ENCODE measurements around the gene EPHA4. TPM values are rescaled to one million over a fixed set of nuclear protein-coding genes. Genes with fewer than 3 reads are reported as not detected.

EPHA4 gene
- polyA plus RNA-seq, 1 of the 3 experiments (the other 2 are of a cell fraction), result 0.90 TPM

DNA sequence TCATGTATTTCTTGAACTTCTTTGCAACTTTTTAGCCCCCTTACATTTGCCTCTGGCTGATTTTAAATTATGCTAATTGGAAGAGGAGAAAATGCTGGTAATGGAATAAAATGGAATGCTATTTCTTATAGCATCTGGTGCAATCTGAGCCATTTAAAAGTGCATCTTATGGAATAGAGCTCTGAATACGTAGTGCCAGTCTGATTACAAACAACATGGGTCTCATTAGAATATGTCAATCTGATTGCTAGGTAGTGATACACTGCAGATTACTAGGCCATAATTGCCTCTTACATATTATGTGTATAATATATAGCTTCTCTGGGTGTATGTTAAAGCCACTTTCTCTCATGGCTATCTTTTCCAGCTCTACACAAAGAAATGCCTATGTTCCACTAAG lies 159.1 kb downstream of the EPHA4 start:
- Histone ChIP-seq H4K20me1 (ENCODE audit: insufficient read depth) (no peaks in the 10 kb centered on the region), H3K4me2 (no peak overlapping the region), H3K27me3 (ENCODE audit: insufficient read depth) (no peaks in the 10 kb centered on the region), H3K79me2 (ENCODE audit: insufficient read depth) (no peaks in the 10 kb centered on the region), H3K4me3 (ENCODE audit: low read depth in 2 of 2, low read length in 1 of 2) (no peak overlapping the region), H3K36me3 (replicated peaks in 1 of 2; ENCODE audit: control insufficient read depth in 1 of 2, insufficient read depth in 2 of 2, low read length in 1 of 2) (no peaks in the 10 kb centered on the region), H3K27ac (ENCODE audit: low read depth in 2 of 2, low read length in 1 of 2) (no peak overlapping the region), H3F3A (replicated peaks; ENCODE audit: insufficient read depth) (no peaks in the 10 kb centered on the region), H3K9me3 (no peaks in the 10 kb centered on the region), H3K4me1 (ENCODE audit: control insufficient read depth in 1 of 2, insufficient read depth in 2 of 2, low read depth in 1 of 2, low read length in 1 of 2) (no peaks in the 10 kb centered on the region), H3K9me2 (no peaks in the 10 kb centered on the region), H3K9ac (no peak overlapping the region), H2AFZ (ENCODE audit: low read depth) (no peak overlapping the region)
- DNase-seq, result no peak
- 3% methylated on average over 1 of the region's 1 CpG for WGBS (ENCODE audit: low lambda C conversion rate)
- POLR2A ChIA-PET, result no interaction called here
- CTCF ChIA-PET, result interaction anchor here (1.0 kb wide), 1 partner anchor 26 kb away, joined by 3 read pairs; no protein-coding TSS in a partner anchor
- TF ChIP-seq IRF3 (IDR thresholded peaks at IDR 0.05; ENCODE audit: low read depth, low read length) (no peak), GATA2 (CRISPR knock-in tag; IDR thresholded peaks at IDR 0.05) (no peak), PBX3 (IDR thresholded peaks at IDR 0.05) (no peak), FOXJ3 (CRISPR knock-in tag; IDR thresholded peaks at IDR 0.05) (no peak), NRF1 (IDR thresholded peaks at IDR 0.05; ENCODE audit: low read depth, low read length) (no peak), RFX5 (IDR thresholded peaks at IDR 0.05; ENCODE audit: low read length) (no peak), NFIC (IDR thresholded peaks at IDR 0.05; ENCODE audit: borderline replicate concordance) (no peak), EZH2phosphoT487 (IDR thresholded peaks at IDR 0.05; ENCODE audit: borderline replicate concordance, low read depth) (no peak), YY1 (IDR thresholded peaks at IDR 0.05; ENCODE audit: low read depth) (no peak), TCF12 (IDR thresholded peaks at IDR 0.05) (no peak), RAD21 (IDR thresholded peaks at IDR 0.05; ENCODE audit: low read length) (no peak), CHD2 (IDR thresholded peaks at IDR 0.05; ENCODE audit: low read length, partially characterized antibody) (no peak), RCOR1 (IDR thresholded peaks at IDR 0.05; ENCODE audit: low read length) (no peak), JUND (IDR thresholded peaks at IDR 0.05) (no peak), MAX (IDR thresholded peaks at IDR 0.05; ENCODE audit: low read depth) (no peak), USF1 (IDR thresholded peaks at IDR 0.05; ENCODE audit: borderline replicate concordance, low read depth) (no peak), MEF2A (IDR thresholded peaks at IDR 0.05; ENCODE audit: borderline replicate concordance, low read depth) (no peak), SIN3A (IDR thresholded peaks at IDR 0.05; ENCODE audit: borderline replicate concordance, low read depth, low read length) (no peak)
- TF ChIP-seq, protein P1, sequence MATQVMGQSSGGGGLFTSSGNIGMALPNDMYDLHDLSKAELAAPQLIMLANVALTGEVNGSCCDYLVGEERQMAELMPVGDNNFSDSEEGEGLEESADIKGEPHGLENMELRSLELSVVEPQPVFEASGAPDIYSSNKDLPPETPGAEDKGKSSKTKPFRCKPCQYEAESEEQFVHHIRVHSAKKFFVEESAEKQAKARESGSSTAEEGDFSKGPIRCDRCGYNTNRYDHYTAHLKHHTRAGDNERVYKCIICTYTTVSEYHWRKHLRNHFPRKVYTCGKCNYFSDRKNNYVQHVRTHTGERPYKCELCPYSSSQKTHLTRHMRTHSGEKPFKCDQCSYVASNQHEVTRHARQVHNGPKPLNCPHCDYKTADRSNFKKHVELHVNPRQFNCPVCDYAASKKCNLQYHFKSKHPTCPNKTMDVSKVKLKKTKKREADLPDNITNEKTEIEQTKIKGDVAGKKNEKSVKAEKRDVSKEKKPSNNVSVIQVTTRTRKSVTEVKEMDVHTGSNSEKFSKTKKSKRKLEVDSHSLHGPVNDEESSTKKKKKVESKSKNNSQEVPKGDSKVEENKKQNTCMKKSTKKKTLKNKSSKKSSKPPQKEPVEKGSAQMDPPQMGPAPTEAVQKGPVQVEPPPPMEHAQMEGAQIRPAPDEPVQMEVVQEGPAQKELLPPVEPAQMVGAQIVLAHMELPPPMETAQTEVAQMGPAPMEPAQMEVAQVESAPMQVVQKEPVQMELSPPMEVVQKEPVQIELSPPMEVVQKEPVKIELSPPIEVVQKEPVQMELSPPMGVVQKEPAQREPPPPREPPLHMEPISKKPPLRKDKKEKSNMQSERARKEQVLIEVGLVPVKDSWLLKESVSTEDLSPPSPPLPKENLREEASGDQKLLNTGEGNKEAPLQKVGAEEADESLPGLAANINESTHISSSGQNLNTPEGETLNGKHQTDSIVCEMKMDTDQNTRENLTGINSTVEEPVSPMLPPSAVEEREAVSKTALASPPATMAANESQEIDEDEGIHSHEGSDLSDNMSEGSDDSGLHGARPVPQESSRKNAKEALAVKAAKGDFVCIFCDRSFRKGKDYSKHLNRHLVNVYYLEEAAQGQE (IDR thresholded peaks at IDR 0.05; ENCODE audit: low read depth, low read length), result no peak
